CD4-positive, alpha-beta T cell treated with Interferon gamma for 1 hour (primary cell): ENCODE results near the gene FZD4.
"Not testable (repeated sequence)": the region's sequence is repeated elsewhere in the genome, so short reads cannot be mapped to it uniquely, and the experiment has no call there.

Source experiments
- DNase-seq: peaks from one replicate; pipeline ENCODE4 v3.0.0-alpha.2; 2020

Gene FZD4

DNA sequence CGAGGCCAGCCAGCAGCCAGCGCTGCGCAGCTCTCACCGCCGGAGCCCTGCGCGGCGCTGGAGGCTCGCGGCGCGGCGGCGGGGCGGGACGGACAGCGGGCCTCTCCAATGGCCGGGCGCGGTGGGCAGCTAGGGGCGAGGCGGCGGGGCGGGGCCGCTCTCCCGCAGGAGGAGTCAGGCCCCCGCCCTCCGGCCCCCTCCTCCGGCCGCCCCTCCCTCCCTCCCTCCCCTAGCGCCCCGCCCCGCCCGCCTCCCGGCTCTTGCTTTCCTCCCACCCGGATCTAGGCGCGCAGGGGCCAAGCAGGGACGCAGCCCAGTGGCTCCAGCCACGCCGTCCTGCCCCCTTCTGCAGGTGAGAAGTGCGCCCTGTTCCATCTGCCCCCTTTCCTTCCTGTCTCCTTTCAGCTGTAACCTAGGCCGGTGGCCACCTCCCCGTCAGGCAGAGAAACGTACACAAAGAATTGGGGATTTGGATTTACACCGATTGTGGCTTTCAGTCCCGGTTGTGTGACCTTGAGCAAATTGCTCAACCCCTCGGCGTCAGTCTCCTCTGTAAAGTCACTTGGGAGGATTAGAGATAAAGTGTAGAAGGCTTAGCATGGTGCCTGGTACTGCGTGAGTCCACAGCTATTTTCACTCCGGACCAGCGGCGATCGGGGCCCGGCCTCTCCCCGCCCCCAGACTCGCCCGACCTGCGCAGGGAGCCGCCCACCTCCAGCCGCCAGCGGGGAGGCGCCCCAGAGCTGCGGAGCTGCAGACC is at the start of gene FZD4:
TSS of gene FZD4 (minus strand) at position 35 of the 760 bp plus-strand sequence. CDS start 310 bp downstream, outside the sequence.
- peak; percentile 33 for DNase-seq

DNA sequence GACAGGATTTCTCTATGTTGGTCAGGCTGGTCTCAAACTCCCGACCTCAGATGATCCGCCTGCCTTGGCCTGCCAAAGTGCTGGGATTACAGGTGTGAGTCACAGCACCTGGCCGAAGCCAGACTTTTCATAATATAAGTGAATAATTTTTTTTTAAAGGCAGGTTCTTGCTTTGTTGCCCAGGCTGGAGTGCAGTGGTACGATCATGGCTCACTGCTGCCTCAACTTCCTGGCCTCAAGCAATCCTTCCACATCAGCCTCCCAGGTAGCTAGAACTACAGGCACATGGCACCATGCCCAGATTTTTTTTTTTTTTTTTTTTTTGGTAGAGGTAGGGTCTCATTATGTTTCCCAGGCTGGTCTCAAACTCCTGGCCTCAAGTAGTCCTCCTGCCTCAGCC is 49.1 kb upstream of the FZD4 start:
- DNase-seq: not testable (repeated sequence)

DNA sequence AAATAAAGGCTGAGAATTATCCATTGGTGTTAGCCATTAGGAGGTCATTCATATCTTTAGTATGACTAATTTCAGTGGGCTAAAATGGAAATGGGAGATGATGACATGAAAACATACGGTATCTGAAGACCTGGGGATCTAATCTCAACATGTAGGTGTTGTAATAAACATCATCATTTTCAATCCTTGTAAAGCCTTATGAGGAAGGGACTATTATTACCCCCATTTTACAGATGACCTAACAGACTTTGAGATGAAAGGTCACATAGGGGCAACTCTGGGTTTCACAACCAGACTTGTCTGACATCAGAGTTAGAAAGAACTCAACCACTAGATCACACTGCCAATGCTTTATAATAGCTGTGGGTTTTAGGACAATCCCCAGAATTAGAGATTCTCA is 47.7 kb upstream of the FZD4 start:
- DNase-seq: no peak

DNA sequence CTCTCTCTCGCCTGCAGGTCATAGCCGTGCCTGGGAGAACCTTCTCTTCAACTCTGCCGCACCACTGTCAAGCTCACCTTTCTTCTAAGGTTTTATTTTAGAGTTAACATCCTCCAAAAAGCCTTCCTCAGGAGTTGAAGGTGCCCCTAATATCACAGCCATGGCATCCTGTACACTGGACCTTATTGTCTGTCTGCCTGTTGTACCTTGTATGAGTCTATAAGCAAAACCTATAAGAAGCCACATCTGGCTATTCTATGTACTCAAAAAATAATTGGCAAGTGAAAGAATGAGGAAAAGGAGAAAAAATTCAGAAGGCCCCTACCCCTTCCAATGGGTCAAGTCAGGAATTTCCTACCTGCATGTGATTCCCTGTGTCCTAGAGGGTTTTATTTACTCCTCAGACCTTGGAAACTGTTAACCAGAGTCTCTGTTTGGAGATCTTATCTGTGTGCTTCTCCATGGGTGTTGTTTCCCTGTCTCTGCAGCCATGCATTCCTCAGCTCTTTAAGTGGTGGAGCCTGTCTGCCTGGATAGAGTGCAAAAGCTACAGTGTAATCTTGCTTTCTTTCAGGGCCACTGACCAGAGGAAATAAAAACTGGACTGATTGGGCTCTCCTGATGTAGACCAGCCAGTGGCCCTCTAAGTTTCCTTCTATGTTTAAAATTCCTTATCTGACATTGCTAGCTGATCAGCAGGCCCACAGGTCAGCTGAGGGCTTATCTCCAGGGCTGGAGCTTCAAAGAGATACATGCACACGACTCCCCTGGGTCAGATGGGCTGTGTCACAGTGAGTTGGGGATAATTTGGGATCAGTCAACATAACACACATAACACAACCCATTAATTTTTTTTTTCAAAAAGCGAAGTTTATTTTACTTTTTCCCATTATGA is 44.9 kb upstream of the FZD4 start:
- no peak for DNase-seq

DNA sequence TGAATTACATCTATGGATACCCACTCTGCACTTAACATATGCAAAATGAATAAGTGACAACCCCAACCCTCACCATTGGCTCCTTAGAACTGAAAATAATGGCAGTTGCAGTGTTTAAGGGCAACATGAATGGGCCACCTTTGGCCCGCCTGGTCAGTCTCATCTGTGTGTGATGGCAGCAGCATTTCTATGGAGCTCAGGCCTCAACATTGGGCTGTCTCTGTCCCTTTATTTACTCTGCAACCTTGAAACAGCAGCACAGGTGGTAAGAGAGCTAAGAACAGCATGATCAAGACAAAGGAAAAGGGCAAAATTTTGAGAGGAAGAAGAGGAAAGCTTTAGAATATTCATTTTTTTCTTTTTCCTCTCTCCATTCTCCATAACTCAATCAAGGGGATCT is 44.2 kb upstream of the FZD4 start:
- no peak for DNase-seq

DNA sequence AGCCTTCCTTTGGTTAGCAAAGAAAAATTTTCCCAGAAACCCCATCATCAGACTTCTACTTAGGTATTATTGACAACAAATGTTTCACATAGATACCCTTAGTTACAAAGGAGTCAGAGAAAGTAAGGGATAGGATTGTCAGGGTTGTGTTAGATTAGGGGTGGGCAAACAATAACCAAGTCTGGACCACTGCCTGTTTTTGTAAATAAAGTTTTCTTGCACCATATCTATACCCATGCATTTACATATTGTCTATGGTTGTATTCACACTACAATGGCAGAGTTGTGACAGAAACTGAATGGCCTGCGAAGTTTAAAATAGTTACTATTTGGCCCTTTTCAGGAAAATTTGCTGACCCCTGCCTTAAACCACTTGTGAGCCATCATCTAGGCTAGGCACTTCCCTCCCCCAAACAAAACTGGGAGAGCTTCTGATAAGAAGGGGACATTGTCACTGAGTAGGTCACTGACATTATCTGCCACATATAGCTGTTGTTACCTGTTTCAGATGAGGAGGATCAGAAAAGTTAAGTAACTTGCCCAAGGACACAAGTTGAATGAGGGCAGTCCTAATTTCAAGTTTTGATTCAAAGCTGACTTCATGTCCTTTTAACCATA is 41.9 kb upstream of the FZD4 start:
- no peak for DNase-seq

DNA sequence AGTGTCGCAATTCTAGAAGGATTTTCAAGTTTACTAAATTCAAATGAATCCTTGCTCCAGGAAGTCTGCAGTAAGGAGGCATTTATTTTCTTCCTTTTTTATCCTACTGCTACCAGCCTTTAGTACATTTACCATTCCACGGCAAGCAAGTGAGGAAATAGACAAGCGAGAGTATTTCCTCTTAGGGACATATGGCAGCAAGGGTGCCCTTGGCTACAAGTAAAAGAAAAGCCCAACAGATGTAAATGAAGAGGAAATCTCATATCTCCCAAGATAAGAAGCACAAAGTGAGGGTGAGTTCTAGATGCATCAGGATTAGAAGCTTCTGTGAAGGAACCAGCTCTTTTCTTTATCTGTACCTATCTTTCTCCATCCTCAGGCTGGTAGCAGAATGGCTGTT is 37.8 kb upstream of the FZD4 start:
- DNase-seq: no peak

DNA sequence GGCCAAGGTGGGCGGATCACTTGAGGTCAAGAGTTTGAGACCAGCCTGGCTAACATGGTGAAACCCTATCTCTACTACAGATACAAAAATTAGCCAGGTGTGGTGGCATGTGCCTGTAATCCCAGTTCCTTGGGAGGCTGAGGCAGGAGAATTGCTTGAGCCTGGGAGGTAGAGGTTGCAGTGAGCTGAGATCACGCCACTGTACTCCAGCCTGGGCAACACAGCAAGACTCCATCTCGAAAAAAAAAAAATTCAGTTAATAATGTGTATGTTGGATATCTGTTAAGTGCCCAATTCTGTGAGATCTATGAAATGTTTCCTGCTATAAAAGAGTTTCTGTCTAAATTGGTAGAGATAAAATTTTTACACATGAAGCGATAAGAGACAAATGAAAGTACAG is 37.1 kb upstream of the FZD4 start:
- DNase-seq: not testable (repeated sequence)

DNA sequence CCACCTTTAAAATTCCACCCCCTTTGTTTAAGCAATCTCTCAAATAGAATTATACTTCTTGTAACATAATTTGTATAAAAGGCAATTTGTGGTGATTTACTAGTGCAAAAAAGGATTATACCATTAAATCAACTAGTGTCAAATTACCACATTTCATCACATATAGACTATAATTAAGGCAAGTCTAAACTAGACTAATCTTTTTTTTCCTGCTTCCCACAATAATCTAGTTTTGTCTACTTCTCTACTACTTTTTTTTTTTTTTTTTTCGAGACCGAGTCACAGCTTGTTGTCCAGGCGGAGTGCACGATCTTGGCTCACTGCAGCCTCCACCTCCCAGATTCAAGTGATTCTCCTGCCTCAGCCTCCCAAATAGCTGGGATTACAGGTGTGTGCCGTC is 36.1 kb upstream of the FZD4 start:
- DNase-seq: no peak

DNA sequence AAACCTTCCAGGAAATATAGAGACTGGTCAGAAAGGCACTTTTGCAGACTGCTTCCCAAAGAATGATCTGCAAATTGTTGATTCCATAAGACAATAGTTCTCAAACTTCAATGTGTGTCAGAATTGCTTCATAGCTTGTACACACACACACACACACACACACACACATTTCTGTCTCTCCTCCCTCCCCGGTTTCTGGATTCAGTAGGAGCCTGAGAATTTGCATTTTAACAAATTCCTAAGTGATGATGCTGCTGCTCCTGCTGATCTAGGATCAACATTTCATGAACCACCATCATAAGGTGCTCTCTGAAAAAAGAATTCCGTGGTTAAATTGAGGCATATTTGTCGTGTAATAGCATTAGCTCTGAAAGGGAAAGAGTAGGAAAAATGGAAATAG is 35.3 kb upstream of the FZD4 start:
- no peak for DNase-seq

DNA sequence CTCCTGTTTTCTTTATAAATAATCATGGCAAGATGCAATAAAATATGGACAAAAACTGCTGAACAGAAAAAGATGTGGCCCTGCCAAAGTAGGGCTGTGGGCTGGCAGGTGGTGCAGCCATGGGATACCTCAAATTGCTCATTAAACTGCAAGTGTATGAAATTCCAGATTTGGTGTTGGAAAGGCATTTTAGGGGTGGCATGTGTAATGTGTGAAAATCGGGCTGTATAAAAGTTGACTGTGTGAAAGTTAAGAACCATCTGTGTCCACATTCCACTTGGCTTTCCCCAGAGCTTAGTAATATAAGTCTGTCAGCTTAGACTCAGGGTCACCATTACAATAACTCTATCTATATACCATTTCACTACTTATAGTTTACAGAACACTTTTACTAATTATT is 34.8 kb upstream of the FZD4 start:
- no peak for DNase-seq

DNA sequence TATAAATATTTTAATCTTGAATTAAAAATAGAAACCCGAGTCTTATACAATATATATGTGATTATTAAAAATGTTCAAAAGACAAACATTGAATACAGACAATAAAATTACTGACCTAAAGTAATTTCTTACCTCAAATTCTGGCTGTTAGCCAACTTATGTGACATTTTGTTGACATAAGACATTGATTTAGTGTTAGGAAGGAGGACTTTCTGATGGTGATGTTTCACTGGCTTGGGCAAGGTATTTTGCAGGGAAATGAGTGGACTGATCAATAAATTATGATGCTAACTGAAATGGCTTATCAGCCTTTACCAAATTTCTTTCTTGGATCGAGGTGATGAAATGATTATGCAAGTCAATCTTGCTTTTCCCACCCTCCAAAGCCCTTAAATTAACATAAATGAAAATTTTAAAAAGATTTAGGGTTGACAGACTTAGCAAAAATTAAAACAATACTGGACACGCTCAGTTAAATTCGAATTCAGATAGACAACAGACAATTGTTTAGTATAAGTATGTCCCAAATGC is 33.2 kb upstream of the FZD4 start:
- no peak for DNase-seq

DNA sequence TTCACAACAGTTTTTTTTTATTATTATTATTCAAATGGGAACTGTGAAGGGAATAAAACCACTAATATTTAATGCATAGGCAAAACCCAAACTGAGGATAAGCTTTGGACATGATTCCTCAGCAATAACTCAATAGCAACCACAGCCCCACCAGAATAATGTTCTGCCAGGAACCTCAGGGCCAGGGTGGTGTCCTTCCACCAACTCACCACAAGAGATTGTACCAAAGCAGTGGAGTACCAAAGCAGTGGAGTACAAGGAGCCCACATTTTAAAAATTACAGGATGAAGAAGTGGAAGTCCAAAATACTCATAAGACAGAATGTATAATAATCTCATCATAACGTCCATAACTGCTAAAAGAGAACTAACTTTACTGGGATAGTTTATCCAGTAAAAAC is 32.5 kb upstream of the FZD4 start:
- DNase-seq: no peak

DNA sequence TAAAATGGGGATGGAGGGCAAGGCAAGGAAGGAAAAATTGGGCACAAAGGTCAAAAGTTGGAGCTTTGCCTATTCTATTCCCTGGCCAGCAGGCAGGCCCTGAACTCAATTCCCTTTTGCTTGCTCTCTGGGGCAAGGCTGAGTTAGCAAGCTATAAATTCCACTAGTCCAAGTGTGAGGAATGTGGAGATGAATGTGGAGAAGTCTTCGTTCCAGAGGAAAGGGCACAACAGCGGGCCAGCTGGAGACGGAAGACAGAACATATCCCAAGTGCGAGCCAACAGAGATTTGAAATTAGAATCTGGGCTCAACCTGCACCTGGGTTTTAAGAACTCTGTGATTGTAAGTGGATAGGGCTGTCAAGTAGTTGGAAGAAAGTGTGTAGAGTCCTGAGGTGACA is 29.5 kb upstream of the FZD4 start:
- DNase-seq: no peak

DNA sequence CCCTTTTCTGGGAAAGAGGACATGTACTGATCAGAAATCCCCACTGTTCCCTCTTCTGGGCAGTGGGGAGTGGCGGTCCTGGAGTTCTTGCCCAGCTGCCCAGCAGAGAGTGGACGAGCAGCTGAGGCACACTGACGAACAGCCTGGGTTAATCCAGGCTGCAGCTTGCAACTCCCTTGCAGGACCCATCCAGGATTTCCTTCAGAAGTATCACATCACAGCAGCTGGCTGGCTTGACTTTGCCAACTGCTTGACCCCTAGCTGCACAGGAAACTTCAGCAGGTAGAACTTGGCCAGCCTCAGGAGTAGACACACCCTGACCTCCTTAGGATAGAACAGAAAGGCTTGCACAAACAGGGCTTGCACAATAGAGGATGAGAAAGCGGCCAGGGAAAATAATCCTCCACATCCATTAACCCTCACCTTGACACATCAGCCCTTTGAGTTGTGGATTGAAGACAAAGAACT is 27.9 kb upstream of the FZD4 start:
- no peak for DNase-seq

DNA sequence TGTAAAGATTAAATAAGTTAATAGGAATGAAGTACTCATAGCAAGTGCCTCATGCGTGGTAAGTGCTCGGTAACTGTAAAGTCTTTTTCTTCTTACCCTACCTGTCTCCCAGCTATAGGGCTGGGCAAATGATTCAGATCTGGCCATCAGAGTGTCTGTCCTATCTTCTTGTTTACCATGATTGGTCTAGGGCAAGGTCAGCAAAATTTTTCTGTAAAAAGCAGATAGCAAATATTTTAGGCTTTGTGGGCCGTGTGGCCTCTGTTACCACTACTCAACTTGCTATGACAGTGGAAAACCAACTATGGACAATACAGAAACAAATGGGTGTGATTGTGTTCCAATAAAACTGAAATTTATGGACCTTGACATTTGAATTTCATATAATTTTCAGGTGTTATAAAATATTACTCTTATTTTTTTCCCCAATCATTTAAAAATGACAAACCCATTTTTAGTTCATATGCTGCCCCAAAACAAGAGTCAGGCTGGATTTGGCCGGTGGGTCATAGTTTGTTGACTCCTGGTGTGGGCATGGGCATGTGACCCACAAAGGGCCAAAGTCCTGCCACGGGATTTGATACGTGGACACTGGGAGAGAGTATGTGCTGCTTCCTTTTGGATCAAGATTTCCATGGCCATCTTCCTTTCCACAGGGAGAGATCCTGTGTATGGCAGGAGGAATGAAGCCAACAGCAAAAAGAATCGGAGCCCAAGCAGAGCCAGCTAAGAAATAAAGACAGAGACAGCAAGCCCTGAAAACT is 26.8 kb upstream of the FZD4 start:
- no peak for DNase-seq

DNA sequence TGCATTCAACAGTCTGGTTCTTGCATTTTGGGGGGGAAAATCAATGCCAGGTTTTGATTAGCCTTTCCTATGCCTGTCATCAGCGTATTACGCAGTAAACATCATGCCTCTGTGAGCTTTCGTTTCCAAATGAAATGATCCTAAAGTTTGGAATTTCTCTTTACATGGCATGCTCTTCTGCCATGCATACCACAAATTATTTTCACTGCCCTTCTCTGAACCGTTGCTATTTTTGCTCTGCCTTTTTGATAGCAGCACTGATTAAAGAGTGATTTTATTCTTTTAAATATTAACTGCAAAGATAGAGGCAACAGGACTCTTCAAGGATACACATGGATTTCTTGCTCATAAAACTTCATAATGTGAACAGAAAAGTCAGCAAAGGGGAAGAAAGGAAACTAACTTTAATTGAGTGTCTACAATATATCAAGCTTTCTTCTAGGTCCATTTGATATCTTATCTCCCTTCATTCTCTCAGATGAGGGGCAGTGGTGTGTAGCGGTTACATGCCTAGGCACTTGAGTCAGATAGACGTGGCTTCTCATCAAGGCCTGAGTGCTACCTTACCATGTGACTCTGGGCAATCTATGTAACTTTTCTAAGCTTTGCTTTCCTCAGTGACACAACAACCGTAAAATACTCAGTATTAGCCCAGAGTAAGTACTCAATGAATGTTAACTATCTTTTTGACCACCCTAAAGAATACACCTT is 25.0 kb upstream of the FZD4 start:
- no peak for DNase-seq

DNA sequence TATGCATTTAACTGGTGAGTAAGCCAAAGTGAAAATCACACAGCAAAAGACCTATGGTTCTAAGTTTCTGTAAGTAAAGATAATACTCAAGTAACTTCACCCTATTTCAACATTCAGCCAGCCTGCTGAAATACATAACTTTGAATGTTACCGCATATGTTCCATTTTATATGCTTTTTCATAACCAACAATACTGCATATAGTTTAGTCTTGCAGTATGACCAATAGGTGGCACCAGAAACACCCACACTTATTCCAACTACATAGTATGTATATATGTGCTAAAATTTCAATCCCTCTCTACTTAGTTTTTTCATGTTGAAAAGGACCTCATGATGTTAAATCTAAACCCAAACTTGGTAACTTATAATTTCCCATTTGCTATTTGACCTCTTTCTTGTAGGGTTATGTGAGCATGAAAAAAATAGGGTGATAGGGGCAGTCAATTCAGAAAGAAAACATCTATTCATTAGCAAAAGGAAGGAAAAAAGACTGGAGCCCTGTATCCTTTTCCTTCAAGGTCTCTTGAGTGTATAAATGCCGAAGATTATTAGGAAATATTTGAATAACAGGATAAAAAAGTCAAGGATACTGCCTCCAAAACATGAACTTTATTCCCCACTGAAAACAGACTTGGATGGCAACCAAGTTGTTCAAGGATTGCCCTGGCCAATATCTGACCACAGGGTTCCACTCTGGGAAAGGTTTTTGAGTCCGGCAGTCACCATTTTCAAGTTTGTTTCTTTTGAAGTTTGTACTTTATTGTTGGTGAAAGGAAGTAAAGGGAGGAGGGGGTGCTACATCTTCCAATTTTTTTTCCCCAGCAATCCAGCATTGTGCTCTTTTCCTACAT is 23.8 kb upstream of the FZD4 start:
- no peak for DNase-seq

DNA sequence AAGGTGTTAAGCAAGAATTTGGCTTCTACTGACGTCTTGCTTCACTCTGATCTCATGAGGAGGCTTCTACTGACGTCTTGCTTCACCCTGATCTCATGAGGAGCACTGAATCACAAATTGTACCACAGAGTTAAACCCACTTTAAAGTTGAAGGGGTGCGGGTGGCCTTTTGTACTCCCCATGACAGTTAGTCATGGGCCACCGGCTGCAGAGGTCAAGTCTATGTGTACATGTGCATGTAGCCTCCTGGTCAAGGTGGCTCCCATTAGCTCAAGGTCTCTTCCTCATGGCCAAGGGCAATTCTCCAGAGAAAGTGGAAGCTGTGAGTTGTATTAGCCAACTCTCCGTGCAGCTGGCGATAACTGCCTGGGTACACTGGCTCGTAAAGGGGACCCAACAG is 23.1 kb upstream of the FZD4 start:
- DNase-seq: no peak

DNA sequence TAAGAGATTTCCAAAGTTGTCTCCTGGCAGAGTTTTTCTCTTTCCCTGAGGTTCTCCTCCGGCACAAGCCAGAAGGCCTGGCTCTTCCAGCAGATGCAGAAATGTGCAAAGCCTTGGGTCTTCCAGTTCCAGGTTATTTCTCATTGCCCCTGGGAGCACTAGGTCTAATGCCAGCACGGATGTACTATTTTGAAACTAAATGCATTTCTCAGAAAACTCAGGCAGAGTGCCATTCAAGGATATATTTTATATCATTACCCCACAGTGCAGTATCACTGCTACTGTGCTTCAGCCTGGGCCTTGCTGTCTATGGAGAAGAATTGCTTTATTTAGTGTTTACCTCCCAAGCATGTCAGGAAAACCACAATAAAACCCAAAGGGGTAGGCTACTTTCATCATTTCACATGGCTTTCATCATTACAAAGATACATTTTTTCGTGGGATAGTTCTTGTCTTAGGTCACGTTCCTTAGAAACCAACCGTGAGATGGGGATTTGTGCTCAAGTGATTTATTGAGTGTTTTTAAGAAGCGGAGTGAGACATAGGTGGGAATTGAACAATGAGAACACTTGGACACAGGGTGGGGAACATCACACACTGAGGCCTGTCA is 22.4 kb upstream of the FZD4 start:
- no peak for DNase-seq

DNA sequence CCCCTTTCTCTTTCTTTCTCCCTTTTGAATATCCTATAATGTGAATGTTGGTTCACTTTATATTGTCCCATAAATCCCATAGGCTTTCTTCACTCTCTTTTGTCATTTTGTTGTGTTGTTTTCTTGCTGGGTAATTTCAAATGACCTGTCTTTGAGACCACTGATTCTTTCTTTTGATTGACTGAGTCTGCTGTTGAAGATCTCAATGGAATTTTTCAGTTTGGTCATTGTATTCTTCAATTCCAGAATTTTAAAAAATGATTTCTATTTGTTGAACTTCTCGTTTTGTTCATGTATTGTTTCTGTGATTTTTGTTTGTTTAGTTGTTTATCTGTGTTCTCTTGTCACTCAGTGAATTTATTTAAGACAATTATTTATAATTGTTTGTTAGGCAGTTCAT is 17.5 kb upstream of the FZD4 start:
- DNase-seq: no peak
